IMR-90 (cell line): Measurements from ENCODE around the gene PARP6. TPM values are rescaled to one million over a fixed set of nuclear protein-coding genes. Genes with fewer than 3 reads are reported as not detected.

ENCODE experiments used
- ATAC-seq: fragments of 200-7000 bp; cut with Tn5 transposase; 2 replicates; pipeline ENCODE4 v1.9.1; 2020; ENCODE audit warnings: low read depth, mild to moderate bottlenecking, moderate library complexity
- BruUV-seq: library from RNA; stranded (reverse); fragments of 400-500 nt; replicated peaks from 2 replicates; lab custom pipeline; 2021; lab: Mats Ljungman, UMichigan
- CTCF ChIA-PET: fragments of 300-600 bp; formaldehyde crosslinking; extraction: SDS; loops from one replicate; lab custom pipeline; 2021; ENCODE audit warnings: antibody characterized with exemption; lab: Yijun Ruan, JAX
- POLR2A ChIA-PET: fragments of 300-600 bp; sonication (Branson Sonifier 250); formaldehyde crosslinking; loops from one replicate; lab custom pipeline; 2022; ENCODE audit warnings: antibody characterized with exemption; ENCODE audit not compliant: unreplicated experiment; lab: Charles Lee
- DNase-seq: peaks from one replicate; pipeline ENCODE4 v3.0.0; 2013
- H2AFZ ChIP-seq: replicated peaks from 2 replicates; pipeline ENCODE3; 2013; ENCODE audit warnings: low read length, mild to moderate bottlenecking; ENCODE audit not compliant: poor library complexity
- H2AK5ac ChIP-seq: 2 replicates; pipeline ENCODE4 v1.6.1; 2013; ENCODE audit warnings: low read depth, low read length, inconsistent platforms
- H2AK9ac ChIP-seq: replicated peaks from 2 replicates; pipeline ENCODE3; 2013; ENCODE audit warnings: mild to moderate bottlenecking, low read depth, low read length, moderate library complexity; ENCODE audit not compliant: poor library complexity
- H2BK120ac ChIP-seq: 2 replicates; pipeline ENCODE4 v1.6.1; 2013; ENCODE audit warnings: low read depth, low read length, inconsistent platforms
- H2BK15ac ChIP-seq: 3 replicates; pipeline ENCODE4 v1.6.1; 2013; ENCODE audit warnings: low read depth, low read length, inconsistent platforms
- H2BK20ac ChIP-seq: 2 replicates; pipeline ENCODE4 v1.6.1; 2013; ENCODE audit warnings: low read depth, mild to moderate bottlenecking, inconsistent platforms, low read length, moderate library complexity
- H2BK5ac ChIP-seq: 2 replicates; pipeline ENCODE4 v1.6.1; 2013; ENCODE audit warnings: mild to moderate bottlenecking, low read depth, low read length, inconsistent platforms; ENCODE audit not compliant: poor library complexity, severe bottlenecking
- H3K14ac ChIP-seq: replicated peaks from 2 replicates; pipeline ENCODE4 v1.6.1; 2013; ENCODE audit warnings: low read depth, low read length, inconsistent platforms
- H3K18ac ChIP-seq: 2 replicates; pipeline ENCODE4 v1.6.1; 2013; ENCODE audit warnings: low read depth, low read length, control low read depth
- H3K23ac ChIP-seq: 2 replicates; pipeline ENCODE4 v1.6.1; 2013; ENCODE audit warnings: low read depth, low read length, inconsistent platforms
- H3K27ac ChIP-seq: 2 replicates; pipeline ENCODE4 v1.5.1; 2013; ENCODE audit warnings: mild to moderate bottlenecking, control low read depth, low read length; ENCODE audit not compliant: insufficient read depth
- H3K27me3 ChIP-seq: 2 replicates; pipeline ENCODE4 v1.6.1; 2013; ENCODE audit warnings: low read length; ENCODE audit not compliant: control insufficient read depth, insufficient read depth
- H3K36me3 ChIP-seq: 2 replicates; pipeline ENCODE4 v1.6.1; 2013; ENCODE audit warnings: low read length, mixed read lengths; ENCODE audit not compliant: control insufficient read depth, insufficient read depth
- H3K4ac ChIP-seq: 2 replicates; pipeline ENCODE4 v1.6.1; 2013; ENCODE audit warnings: low read depth, low read length, inconsistent platforms
- H3K4me1 ChIP-seq: 2 replicates; pipeline ENCODE4 v1.6.1; 2013; ENCODE audit warnings: low read length, mixed read lengths; ENCODE audit not compliant: control insufficient read depth, insufficient read depth
- H3K4me2 ChIP-seq: 2 replicates; pipeline ENCODE4 v1.6.1; 2013; ENCODE audit warnings: low read depth, mild to moderate bottlenecking, control low read depth, low read length, moderate library complexity
- H3K4me3 ChIP-seq: 2 replicates; pipeline ENCODE4 v1.5.1; 2013; ENCODE audit warnings: low read depth, mild to moderate bottlenecking, control low read depth, low read length, moderate library complexity; ENCODE audit not compliant: insufficient read depth
- H3K56ac ChIP-seq: 2 replicates; pipeline ENCODE4 v1.6.1; 2013; ENCODE audit warnings: low read length, inconsistent platforms; ENCODE audit not compliant: insufficient read depth; ENCODE audit errors: extremely low read depth
- H3K79me1 ChIP-seq, 2 experiments: 2 replicates each; pipeline ENCODE4 v1.6.1; 2013; ENCODE audit warnings: low read length in 2 of 2, inconsistent platforms in 1 of 2, low read depth in 1 of 2
- H3K9ac ChIP-seq: 2 replicates; pipeline ENCODE4 v1.6.1; 2013; ENCODE audit warnings: low read depth, low read length, control low read depth
- H3K9me1 ChIP-seq: 2 replicates; pipeline ENCODE4 v1.6.1; 2013; ENCODE audit warnings: low read length, inconsistent platforms; ENCODE audit not compliant: insufficient read depth
- H3K9me3 ChIP-seq: 2 replicates; pipeline ENCODE4 v1.6.1; 2013; ENCODE audit warnings: low read length; ENCODE audit not compliant: control insufficient read depth, insufficient read depth
- H4K20me1 ChIP-seq: 2 replicates; pipeline ENCODE4 v1.6.1; 2013; ENCODE audit warnings: low read length, inconsistent platforms; ENCODE audit not compliant: insufficient read depth
- H4K5ac ChIP-seq: 2 replicates; pipeline ENCODE4 v1.6.1; 2013; ENCODE audit warnings: mild to moderate bottlenecking, low read depth, low read length, control low read depth
- H4K8ac ChIP-seq, 2 experiments: 2 replicates each; pipeline ENCODE4 v1.6.1; 2013; ENCODE audit warnings: low read depth in 2 of 2, low read length in 2 of 2, control low read depth in 1 of 2, inconsistent platforms in 1 of 2
- H4K91ac ChIP-seq: 2 replicates; pipeline ENCODE4 v1.6.1; 2013; ENCODE audit warnings: low read depth, low read length, inconsistent platforms; ENCODE audit not compliant: insufficient read depth
- BHLHE40 ChIP-seq: fragments of 150-350 bp; IDR thresholded peaks from 2 replicates; pipeline ENCODE4 v1.6.1; 2016; ENCODE audit warnings: mild to moderate bottlenecking, low read depth, low read length
- MXI1 ChIP-seq: IDR thresholded peaks from 2 replicates; pipeline ENCODE4 v1.6.1; 2012; ENCODE audit warnings: low read depth, mild to moderate bottlenecking, low read length, moderate library complexity, borderline replicate concordance
- WGBS, 2 experiments: methylation state at CpG; one replicate each; pipeline versions ENCODE4 v1.1.5 to v1.1.7; 2013; ENCODE audit warnings: missing lambda C conversion rate in 2 of 2; ENCODE audit not compliant: insufficient read length in 1 of 2; ENCODE audit errors: extremely low coverage in 2 of 2; 5-methylcytosine and 5-hydroxymethylcytosine counted together
- dilution Hi-C: fragments of 300-500 bp; cut with HindIII; formaldehyde crosslinking; loops from one replicate; pipeline ENCODE4 v1.14.3; 2018; ENCODE audit warnings: low sequenced_read_pairs; ENCODE audit not compliant: unreplicated experiment
- in situ Hi-C: fragments of 300-500 bp; cut with MboI; formaldehyde crosslinking; loops from 3 replicates; pipeline ENCODE4 v1.14.3; 2019; ENCODE audit warnings: low sequenced_read_pairs, inconsistent platforms, mixed read lengths
- intact Hi-C: fragments of 100-400 bp; cut with micrococcal nuclease; formaldehyde crosslinking; loops from 2 replicates; pipeline ENCODE4 v1.10.0; 2022
- polyA plus RNA-seq, 3 experiments: library from polyadenylated mRNA; depleted of rRNA; stranded (reverse); fragments of >200 nt; gene quantifications; 2 replicates each; pipeline ENCODE4 v1.2.3, GENCODE V29; 2012; ENCODE audit warnings: low replicate concordance in 1 of 3
- total RNA-seq: library from RNA; depleted of rRNA; stranded (reverse); fragments of >200 nt; gene quantifications from 2 replicates; pipeline ENCODE4 v1.2.3, GENCODE V29; 2012
- TF ChIP-seq, protein P1 (sequence below): conservative IDR thresholded peaks from 2 replicates; pipeline ENCODE4 v1.5.1; 2012; ENCODE audit warnings: mild to moderate bottlenecking, low read depth, low read length, improper control_type of control experiment
- TF ChIP-seq, protein P2 (sequence below): fragments of 150-350 bp; IDR thresholded peaks from 2 replicates; pipeline ENCODE4 v1.6.1; 2017; ENCODE audit warnings: mild to moderate bottlenecking, antibody characterized with exemption, low read length, low read depth

PARP6 gene
- total and polyA plus RNA-seq, 2 of the 4 experiments (the other 2 are of a cell fraction): 13.4 to 45.1 TPM

DNA sequence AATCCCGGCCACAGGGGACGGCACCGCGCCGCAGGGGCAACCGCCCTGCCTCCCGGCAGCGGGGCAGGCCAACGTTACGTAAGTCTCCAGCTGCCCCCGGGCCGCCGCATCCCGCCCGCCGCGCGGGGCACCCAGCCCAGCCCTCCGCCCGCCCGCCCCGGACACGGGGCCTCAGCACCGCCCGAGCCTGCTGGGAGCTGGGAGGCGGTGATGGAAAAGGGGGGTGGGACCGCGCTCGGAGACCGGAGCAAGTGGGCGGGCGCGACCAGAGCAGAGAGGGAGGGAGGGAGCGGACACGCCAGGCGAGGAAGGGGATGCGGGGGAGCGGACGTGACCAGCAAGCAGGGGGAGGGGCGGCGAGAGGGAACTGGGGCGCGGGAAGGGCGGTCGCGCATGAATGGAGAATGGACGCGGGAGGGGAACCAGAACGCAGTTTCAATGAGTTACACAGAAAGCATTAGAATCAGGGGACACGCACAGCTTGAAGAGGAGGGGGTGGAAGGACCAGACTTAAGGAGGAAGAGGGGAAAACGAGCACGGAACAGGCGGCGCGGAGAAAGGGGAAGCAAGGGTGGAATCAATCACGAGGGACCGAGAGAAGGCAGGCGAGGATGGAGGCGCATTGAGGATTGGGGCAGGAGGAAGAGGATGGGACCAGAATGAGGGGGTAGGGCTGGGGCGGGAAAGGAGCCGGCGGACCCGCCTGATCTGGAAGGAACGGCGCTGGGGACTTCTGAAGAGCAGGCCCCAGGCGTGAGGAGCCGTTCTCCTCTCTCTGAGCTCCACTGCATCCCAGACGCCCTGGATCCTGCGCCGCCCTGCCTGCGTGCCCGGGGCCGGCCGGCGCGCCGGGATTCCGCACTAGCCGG is 41.9 kb downstream of the PARP6 start (continued):
- TF ChIP-seq, protein P1, sequence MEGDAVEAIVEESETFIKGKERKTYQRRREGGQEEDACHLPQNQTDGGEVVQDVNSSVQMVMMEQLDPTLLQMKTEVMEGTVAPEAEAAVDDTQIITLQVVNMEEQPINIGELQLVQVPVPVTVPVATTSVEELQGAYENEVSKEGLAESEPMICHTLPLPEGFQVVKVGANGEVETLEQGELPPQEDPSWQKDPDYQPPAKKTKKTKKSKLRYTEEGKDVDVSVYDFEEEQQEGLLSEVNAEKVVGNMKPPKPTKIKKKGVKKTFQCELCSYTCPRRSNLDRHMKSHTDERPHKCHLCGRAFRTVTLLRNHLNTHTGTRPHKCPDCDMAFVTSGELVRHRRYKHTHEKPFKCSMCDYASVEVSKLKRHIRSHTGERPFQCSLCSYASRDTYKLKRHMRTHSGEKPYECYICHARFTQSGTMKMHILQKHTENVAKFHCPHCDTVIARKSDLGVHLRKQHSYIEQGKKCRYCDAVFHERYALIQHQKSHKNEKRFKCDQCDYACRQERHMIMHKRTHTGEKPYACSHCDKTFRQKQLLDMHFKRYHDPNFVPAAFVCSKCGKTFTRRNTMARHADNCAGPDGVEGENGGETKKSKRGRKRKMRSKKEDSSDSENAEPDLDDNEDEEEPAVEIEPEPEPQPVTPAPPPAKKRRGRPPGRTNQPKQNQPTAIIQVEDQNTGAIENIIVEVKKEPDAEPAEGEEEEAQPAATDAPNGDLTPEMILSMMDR: 0 out of 2 replicates have a peak, but pooled peaks have one; percentile 2
- TF ChIP-seq BHLHE40: 0 out of 2 replicates have a peak, but pooled peaks have one; percentile 23

DNA sequence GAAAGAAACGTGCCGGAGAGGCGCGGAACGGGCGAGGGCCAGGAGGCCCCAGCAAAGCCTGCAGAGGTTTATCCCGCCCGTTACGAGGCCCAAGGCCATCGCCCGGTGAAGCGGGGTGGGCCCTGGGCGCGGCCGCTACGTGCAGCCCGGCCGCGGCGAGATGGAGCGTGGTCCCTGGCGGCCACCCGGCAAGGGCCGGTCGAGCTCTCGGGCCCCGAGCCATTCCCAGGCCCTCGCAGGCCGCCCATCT is 42.5 kb downstream of the PARP6 start:
- intact Hi-C loops: loop anchor here (2.0 kb wide), 1 partner anchor 31 kb away; no protein-coding TSS in a partner anchor

More for the DNA sequence above, 42.5 kb downstream of the PARP6 start:
- TF ChIP-seq, protein P1: no peak
- no peak for TF ChIP-seq MXI1
- TF ChIP-seq, protein P2, sequence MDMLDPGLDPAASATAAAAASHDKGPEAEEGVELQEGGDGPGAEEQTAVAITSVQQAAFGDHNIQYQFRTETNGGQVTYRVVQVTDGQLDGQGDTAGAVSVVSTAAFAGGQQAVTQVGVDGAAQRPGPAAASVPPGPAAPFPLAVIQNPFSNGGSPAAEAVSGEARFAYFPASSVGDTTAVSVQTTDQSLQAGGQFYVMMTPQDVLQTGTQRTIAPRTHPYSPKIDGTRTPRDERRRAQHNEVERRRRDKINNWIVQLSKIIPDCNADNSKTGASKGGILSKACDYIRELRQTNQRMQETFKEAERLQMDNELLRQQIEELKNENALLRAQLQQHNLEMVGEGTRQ: no peak
- TF ChIP-seq BHLHE40: peak; percentile 51; the same call in 1 of the 2 replicates
- Histone ChIP-seq H3K4me3 (peak overlapping the region; percentile 96), H4K5ac (peak overlapping the region; percentile 45), H3K27ac (peak overlapping the region; percentile 100), H3K36me3 (peaks cover 2% of the 10 kb centered on the region; the same call in 1 of the 2 replicates), H2AFZ (peak overlapping the region; percentile 63), H2BK15ac (no peak overlapping the region), H2AK5ac (peak overlapping the region; percentile 93), H3K27me3 (no peaks in the 10 kb centered on the region), H2BK20ac (no peak overlapping the region), H2AK9ac (peak overlapping the region; percentile 99), H4K8ac (peak overlapping the region; percentile 95; a peak in 3 of 4 replicates), H3K4me2 (peak overlapping the region; percentile 49), H3K4ac (peak overlapping the region; percentile 93), H3K9ac (peak overlapping the region; percentile 99), H3K56ac (peak overlapping the region; percentile 93), H3K9me3 (no peaks in the 10 kb centered on the region), H3K18ac (peak overlapping the region; percentile 89), H3K23ac (peak overlapping the region; percentile 36), H3K79me1 (peaks cover 10 to 42% of the 10 kb centered on the region in 2 experiments; a peak in 2 of 4 replicates), H2BK5ac (peak overlapping the region; percentile 99), H4K20me1 (peaks cover 44% of the 10 kb centered on the region), H2BK120ac (peak overlapping the region; percentile 9; the same call in 1 of the 2 replicates), H4K91ac (peak overlapping the region; percentile 95), H3K14ac (peak overlapping the region; percentile 95), H3K4me1 (peaks cover 18% of the 10 kb centered on the region), H3K9me1 (peaks cover 7% of the 10 kb centered on the region)
- 0% methylated on average over 5 of the region's 29 CpGs; no CpG with 5 or more reads in 1 of the 2 experiments for WGBS, 2 experiments
- dilution Hi-C loops: no loop called here
- ChIA-PET CTCF (no interaction called here), POLR2A (interaction anchor here (0.6 to 1.1 kb wide), 2 partner anchors 29 to 477 kb away, joined by 3 to 6 read pairs; no protein-coding TSS in a partner anchor)
- ATAC-seq (no peak), DNase-seq (no peak)
- no TSS peak for BruUV-seq
- in situ Hi-C loops: no loop called here
